ENCODE measurements around the gene SLCO2B1.

SLCO2B1 gene

GRCh38 chr11:75163921-75164849 lies 13.3 kb downstream of the SLCO2B1 start:
- DNase-seq (ENCODE audit: low spot score), result no peak

- DNase-seq (ENCODE audit: low spot score), result no peak
Measured at GRCh38 chr11:75165721-75166120, 14.8 kb downstream of the SLCO2B1 start.

GRCh38 chr11:75166791-75167190 lies 15.9 kb downstream of the SLCO2B1 start:
- DNase-seq (ENCODE audit: low spot score), result no peak

DNA sequence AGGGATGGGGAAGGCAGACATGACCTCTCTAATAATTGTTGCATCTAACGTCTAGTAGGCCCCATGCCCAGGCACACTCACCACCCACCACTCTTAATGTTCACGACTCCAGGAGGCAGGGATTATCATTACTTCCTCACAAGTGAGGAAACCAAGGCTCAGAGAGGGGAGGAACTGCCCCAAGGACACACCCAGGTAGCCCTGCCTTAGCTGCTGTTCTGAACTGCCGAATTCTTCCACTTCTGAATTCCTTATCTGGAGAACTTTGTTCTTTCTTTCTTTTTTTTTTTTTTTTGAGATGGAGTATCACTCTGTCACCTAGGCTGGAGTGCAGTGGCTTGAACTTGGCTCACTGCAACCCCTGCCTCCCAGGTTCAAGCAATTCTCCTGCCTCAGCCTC lies 16.7 kb downstream of the SLCO2B1 start:
- no peak for DNase-seq (ENCODE audit: low spot score)

DNA sequence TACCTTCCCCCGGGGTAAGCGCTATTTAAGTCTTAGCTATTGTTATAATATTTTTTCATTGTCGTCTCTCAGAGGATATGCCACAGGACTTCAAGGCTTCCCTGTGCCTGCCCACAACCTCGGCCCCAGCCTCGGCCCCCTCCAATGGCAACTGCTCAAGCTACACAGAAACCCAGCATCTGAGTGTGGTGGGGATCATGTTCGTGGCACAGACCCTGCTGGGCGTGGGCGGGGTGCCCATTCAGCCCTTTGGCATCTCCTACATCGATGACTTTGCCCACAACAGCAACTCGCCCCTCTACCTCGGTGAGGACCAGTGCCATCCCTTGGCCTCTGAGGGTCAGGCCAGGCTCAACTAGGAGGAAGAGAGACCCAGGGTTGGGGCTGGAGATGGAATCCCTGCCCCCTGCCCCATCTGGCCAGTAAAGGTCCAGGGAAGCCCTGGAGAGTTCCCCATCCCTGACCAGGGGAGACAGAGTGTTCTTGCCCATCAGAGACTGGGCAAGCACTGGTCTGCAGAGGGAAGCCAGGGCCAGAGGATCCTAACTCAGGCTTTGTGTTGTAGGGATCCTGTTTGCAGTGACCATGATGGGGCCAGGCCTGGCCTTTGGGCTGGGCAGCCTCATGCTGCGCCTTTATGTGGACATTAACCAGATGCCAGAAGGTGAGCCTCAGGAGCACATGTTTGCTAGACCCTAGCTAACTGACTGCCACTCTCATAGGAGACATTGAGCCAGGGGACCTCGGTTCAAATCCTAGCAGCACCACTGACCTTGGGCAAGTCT lies 18.4 kb downstream of the SLCO2B1 start:
- DNase-seq (ENCODE audit: low spot score), result no peak

DNA sequence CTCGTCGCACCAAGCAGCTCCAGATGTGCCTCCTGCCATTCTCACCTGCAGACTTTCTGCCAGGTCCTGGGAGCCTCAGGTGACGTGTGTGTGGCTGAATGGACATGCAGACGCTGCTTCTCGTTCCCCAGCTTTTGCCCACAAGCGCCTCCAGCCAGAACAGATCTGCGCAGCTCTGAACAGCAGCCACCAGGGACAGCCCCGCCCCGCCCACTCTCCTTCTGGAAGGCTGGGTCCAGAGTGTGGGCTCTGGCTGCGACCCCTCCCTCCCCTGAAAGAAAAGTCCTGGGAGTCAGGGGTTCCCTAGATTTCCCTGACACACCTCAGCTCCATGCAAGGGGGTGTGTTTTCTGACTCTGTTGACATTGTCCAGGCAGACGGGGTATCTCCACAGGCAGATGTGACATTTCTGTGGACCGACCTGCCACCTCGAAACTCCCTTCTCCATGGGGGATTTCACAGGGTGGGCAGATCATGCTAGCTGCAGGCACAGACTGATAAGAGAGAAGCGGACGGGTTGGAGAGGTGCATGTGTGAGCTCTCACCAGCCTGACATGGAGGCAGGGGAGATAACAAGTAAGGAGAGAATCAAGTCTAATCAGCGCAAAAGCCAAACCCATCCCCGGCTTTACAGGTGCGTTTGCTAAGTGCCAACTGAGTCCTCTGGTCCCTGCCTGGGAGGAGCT lies 19.8 kb downstream of the SLCO2B1 start:
- DNase-seq (ENCODE audit: low spot score), result no peak

- no peak for DNase-seq (ENCODE audit: low spot score)
Measured at GRCh38 chr11:75173336-75173735, 22.4 kb downstream of the SLCO2B1 start.

DNA sequence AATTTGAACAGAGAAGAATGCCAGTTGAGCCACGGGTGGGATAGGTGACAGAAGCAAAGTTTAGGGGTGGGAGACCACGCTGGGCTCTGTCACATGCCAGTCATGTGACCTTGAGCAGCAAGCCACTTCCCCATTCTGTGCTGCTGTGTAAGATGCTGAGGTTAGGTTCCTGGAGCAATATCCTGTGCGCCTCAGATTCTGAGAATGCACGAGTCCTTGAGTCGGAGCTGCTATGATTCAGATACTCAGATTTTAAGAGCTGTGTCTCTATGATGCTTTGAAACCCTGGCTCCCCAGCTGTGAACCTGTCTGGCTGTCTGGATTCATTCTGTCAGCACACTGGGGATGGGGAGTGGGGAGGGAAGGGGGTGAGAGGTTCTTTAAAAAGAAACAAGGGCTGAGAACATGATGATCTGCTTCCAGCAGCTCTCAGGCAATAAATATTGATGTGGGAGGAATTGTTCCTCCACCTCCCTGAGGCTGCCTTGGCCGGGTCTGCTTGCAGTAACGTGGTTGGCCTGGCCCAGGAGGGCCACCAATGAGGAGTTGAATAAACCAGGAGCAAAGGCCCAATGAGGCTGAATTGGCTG lies 24.0 kb downstream of the SLCO2B1 start:
- DNase-seq (ENCODE audit: low spot score), result no peak

DNA sequence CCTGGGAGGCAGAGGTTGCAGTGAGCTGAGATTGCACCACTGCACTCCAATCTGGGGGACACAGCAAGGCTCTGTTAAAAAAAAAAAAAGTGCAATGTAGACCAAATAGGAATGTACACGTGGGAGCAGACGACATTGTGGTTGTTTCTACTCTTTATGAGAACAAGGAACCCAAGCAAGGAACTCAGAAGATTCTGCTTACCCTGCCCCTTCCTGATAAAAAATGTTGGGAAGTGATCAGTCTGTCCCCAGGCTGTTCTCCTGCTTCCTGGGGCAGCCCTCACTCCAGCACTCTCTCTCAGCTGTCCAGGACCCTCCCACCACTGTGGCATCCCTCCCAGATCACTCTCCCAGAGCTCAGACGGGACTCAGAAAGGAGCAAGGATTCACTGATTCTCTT lies 31.8 kb downstream of the SLCO2B1 start:
- DNase-seq (ENCODE audit: low spot score), result no peak

GRCh38 chr11:75184051-75184450 lies 33.1 kb downstream of the SLCO2B1 start:
- no peak for DNase-seq (ENCODE audit: low spot score)

GRCh38 chr11:75184757-75185425 lies 34.0 kb downstream of the SLCO2B1 start:
- no peak for DNase-seq (ENCODE audit: low spot score)

GRCh38 chr11:75185866-75186265 lies 35.0 kb downstream of the SLCO2B1 start:
- DNase-seq (ENCODE audit: low spot score), result no peak

DNA sequence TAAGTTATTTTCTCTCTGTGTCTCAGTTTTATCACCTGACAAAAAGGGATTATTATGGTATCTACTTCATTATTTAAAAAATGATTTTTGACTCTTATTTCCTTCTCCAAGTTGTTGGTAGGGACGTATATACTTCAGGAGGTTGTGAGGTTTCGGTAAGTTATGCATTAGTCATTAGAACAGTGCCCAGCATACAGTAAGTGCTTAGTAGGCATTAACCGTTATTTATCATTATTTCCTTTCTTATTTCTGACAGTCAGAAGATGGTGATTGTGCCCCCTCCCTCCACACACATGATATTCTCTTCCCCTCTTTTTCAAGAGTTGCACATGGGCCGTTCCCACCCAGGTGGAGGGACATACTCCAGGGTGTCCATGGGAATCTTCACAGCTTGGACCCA lies 36.1 kb downstream of the SLCO2B1 start:
- DNase-seq (ENCODE audit: low spot score), result no peak

DNA sequence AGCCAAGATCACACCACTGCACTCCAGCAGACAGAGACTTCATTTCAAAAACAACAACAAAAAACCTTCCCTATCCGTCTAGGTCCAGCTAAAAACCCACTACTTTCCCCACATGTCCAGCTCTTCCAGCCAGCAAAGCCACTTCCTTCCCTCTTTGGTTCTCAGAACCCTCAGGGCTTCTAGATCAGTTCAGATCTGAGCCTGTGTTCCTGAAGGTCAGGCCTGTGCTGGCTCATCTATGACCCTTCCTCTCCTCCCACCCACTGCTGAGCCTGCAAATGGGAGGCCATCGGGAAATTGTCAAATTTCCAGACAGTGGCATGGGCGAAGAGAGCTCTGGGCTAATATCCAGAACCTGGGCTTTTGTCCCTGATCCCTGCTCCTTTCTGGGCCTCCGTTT lies 37.8 kb downstream of the SLCO2B1 start:
- DNase-seq (ENCODE audit: low spot score), result no peak

- no peak for DNase-seq (ENCODE audit: low spot score)
Measured at GRCh38 chr11:75189108-75189507, 38.2 kb downstream of the SLCO2B1 start.

- DNase-seq (ENCODE audit: low spot score), result no peak
Measured at GRCh38 chr11:75189911-75190310, 39.0 kb downstream of the SLCO2B1 start.

DNA sequence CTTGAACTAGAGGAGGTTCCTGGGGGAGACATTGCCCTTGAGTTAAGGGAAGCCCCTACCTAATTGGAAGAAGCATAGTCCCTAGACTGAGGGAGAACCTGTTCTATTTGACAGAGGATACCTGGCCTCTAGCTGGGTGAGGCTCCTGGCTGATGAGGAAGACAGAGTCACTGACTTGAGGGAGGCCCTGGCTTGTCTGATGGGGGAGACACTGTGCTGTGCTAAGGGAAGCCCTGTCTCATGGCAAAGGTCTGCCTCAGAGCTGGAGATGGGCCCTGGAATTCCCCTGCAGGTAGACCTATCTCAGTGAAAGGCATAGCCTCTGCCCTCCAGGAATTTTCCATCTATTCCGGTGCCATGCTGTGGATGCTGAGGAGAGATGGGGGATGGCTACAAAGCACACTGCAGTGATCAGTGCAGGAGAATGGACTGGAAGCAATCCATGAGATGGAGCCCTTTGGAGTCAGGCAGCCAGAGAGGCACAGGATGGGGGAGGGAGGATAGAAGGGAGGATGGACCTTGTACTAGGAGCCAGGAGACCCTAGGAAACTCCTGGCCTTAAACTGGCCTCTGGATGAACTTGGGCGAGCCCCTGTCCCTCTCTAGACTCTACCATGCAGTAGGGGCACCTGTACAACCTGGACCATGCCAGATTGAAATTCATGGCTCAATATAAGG lies 39.9 kb downstream of the SLCO2B1 start:
- DNase-seq (ENCODE audit: low spot score), result no peak

- no peak for DNase-seq (ENCODE audit: low spot score)
Measured at GRCh38 chr11:75191330-75191717, 40.4 kb downstream of the SLCO2B1 start.

DNA sequence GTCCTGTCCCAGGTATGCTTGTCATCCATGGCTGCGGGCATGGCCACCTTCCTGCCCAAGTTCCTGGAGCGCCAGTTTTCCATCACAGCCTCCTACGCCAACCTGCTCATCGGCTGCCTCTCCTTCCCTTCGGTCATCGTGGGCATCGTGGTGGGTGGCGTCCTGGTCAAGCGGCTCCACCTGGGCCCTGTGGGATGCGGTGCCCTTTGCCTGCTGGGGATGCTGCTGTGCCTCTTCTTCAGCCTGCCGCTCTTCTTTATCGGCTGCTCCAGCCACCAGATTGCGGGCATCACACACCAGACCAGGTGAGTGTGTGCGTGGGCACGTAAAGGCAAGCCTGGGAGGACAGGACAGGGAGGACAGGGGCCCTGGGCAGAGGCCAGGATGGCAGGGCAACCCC lies 42.4 kb downstream of the SLCO2B1 start:
- DNase-seq (ENCODE audit: low spot score), result no peak

DNA sequence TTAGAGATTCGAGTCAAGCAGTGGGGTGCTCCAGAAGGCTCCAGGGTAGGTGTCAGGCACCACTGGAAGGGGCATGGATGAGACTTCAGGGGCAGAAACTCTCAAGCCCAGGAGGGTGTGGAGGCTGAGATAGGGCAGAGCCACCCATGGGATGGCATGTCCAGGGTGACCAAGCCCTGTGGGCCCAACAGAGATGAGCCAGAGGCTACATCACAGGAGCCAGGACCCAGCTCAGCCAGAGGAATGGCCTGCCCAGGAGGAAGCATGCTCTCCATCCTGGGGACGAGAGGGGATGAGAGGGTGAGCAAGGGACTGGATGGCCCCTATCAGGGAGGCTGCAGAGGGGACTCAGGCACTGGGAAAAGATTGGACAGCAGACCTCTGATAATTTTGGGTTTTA lies 42.8 kb downstream of the SLCO2B1 start:
- DNase-seq (ENCODE audit: low spot score), result no peak

- no peak for DNase-seq (ENCODE audit: low spot score)
Measured at GRCh38 chr11:75194147-75194546, 43.2 kb downstream of the SLCO2B1 start.

Data from D341Med (cell line).